ENCODE data around the gene HTR3C.
A peak's percentile ranks its signal among the peaks of the same experiment; 100 is the strongest.
"Not testable (repeated sequence)": the region's sequence is repeated elsewhere in the genome, so short reads cannot be mapped to it uniquely, and the experiment has no call there.

HTR3C gene

GRCh38 chr3:184052767-184053166 lies at the start of gene HTR3C:
Gene HTR3C (plus strand): TSS chr3:184053047. CDS start chr3:184053081, 34 bp downstream.
- Histone ChIP-seq H3K36me3 (replicated peaks; ENCODE audit: low read depth, low read length) (no peaks in the 10 kb centered on the region), H4K20me1 (ENCODE audit: insufficient read depth, low read length) (no peaks in the 10 kb centered on the region), H3K4me2 (ENCODE audit: low read length) (no peak within 1 kb of the TSS), H3K9ac (ENCODE audit: low read length) (no peak within 1 kb of the TSS), H3K27me3 (ENCODE audit: low read depth, low read length) (peaks cover 3% of the 10 kb centered on the region; the same call in 1 of the 2 replicates), H2AFZ (ENCODE audit: low read depth, low read length) (no peak within 1 kb of the TSS), H3K27ac (ENCODE audit: low read length) (no peak within 1 kb of the TSS), H3K4me3 (ENCODE audit: low read length) (no peak within 1 kb of the TSS), H3K4me1 (ENCODE audit: low read length) (no peaks in the 10 kb centered on the region), H3K9me3 (ENCODE audit: insufficient read depth, low read length) (no peaks in the 10 kb centered on the region), H3K79me2 (ENCODE audit: low read length) (no peaks in the 10 kb centered on the region)
- TF ChIP-seq CTCF (IDR thresholded peaks at IDR 0.05; ENCODE audit: low read depth, low read length): no peak

GRCh38 chr3:184003187-184003967 lies 49.5 kb upstream of the HTR3C start:
- no peak overlapping the region for H3K4me2 ChIP-seq (ENCODE audit: low read length)
- no peaks in the 10 kb centered on the region for H3K27me3 ChIP-seq (ENCODE audit: low read depth, low read length)
- no peak overlapping the region for H3K27ac ChIP-seq (ENCODE audit: low read length)
- H3K4me1 ChIP-seq (ENCODE audit: low read length): peaks cover 24% of the 10 kb centered on the region
- H3K9ac ChIP-seq (ENCODE audit: low read length): no peak overlapping the region
- no peaks in the 10 kb centered on the region for H4K20me1 ChIP-seq (ENCODE audit: insufficient read depth, low read length)
- H3K79me2 ChIP-seq (ENCODE audit: low read length): no peaks in the 10 kb centered on the region
- no peak overlapping the region for H3K4me3 ChIP-seq (ENCODE audit: low read length)
- TF ChIP-seq CTCF (IDR thresholded peaks at IDR 0.05; ENCODE audit: low read depth, low read length) (no peak), EZH2phosphoT487 (IDR thresholded peaks at IDR 0.05; ENCODE audit: low read depth) (no peak)
- H2AFZ ChIP-seq (ENCODE audit: low read depth, low read length): no peak overlapping the region
- H3K9me3 ChIP-seq (ENCODE audit: insufficient read depth, low read length): no peaks in the 10 kb centered on the region
- H3K36me3 ChIP-seq (replicated peaks; ENCODE audit: low read depth, low read length): no peaks in the 10 kb centered on the region

- Histone ChIP-seq H3K4me3 (ENCODE audit: low read length) (no peak overlapping the region), H3K9ac (ENCODE audit: low read length) (no peak overlapping the region), H3K4me1 (ENCODE audit: low read length) (peaks cover 23% of the 10 kb centered on the region), H3K36me3 (replicated peaks; ENCODE audit: low read depth, low read length) (no peaks in the 10 kb centered on the region), H3K4me2 (ENCODE audit: low read length) (no peak overlapping the region), H3K9me3 (ENCODE audit: insufficient read depth, low read length) (no peaks in the 10 kb centered on the region), H3K27me3 (ENCODE audit: low read depth, low read length) (no peaks in the 10 kb centered on the region), H2AFZ (ENCODE audit: low read depth, low read length) (no peak overlapping the region), H3K79me2 (ENCODE audit: low read length) (no peaks in the 10 kb centered on the region), H4K20me1 (ENCODE audit: insufficient read depth, low read length) (no peaks in the 10 kb centered on the region), H3K27ac (ENCODE audit: low read length) (no peak overlapping the region)
- TF ChIP-seq CTCF (IDR thresholded peaks at IDR 0.05; ENCODE audit: low read depth, low read length): no peak
- no peak for TF ChIP-seq EZH2phosphoT487 (IDR thresholded peaks at IDR 0.05; ENCODE audit: low read depth)
These were observed 48.4 kb upstream of the HTR3C start for GRCh38 chr3:184004476-184004875.

- H3K4me2 ChIP-seq (ENCODE audit: low read length): peak overlapping the region; percentile 56
- H4K20me1 ChIP-seq (ENCODE audit: insufficient read depth, low read length): no peaks in the 10 kb centered on the region
- 0 out of 2 replicates have a peak overlapping the region, but pooled peaks have one; percentile 56 for H2AFZ ChIP-seq (ENCODE audit: low read depth, low read length)
- H3K79me2 ChIP-seq (ENCODE audit: low read length): no peaks in the 10 kb centered on the region
- H3K9ac ChIP-seq (ENCODE audit: low read length): 0 out of 2 replicates have a peak overlapping the region, but pooled peaks have one; percentile 4
- H3K9me3 ChIP-seq (ENCODE audit: insufficient read depth, low read length): no peaks in the 10 kb centered on the region
- H3K4me1 ChIP-seq (ENCODE audit: low read length): peaks cover 23% of the 10 kb centered on the region
- H3K27ac ChIP-seq (ENCODE audit: low read length): no peak overlapping the region
- TF ChIP-seq CTCF (IDR thresholded peaks at IDR 0.05; ENCODE audit: low read depth, low read length): no peak
- TF ChIP-seq EZH2phosphoT487 (IDR thresholded peaks at IDR 0.05; ENCODE audit: low read depth): no peak
- peak overlapping the region; percentile 4 for H3K4me3 ChIP-seq (ENCODE audit: low read length)
- no peaks in the 10 kb centered on the region for H3K27me3 ChIP-seq (ENCODE audit: low read depth, low read length)
- no peaks in the 10 kb centered on the region for H3K36me3 ChIP-seq (replicated peaks; ENCODE audit: low read depth, low read length)
These were observed 46.8 kb upstream of the HTR3C start for GRCh38 chr3:184005941-184006507.

- H3K36me3 ChIP-seq (replicated peaks; ENCODE audit: low read depth, low read length); H3K27me3 ChIP-seq (ENCODE audit: low read depth, low read length); H3K9me3 ChIP-seq (ENCODE audit: insufficient read depth, low read length); H3K9ac ChIP-seq (ENCODE audit: low read length); H2AFZ ChIP-seq (ENCODE audit: low read depth, low read length); H3K79me2 ChIP-seq (ENCODE audit: low read length); H4K20me1 ChIP-seq (ENCODE audit: insufficient read depth, low read length); H3K27ac ChIP-seq (ENCODE audit: low read length): not testable (repeated sequence)
- Histone ChIP-seq H3K4me1 (ENCODE audit: low read length) (peaks cover 23% of the 10 kb centered on the region), H3K4me2 (ENCODE audit: low read length) (peak overlapping the region; percentile 56), H3K4me3 (ENCODE audit: low read length) (0 out of 2 replicates have a peak overlapping the region, but pooled peaks have one; percentile 4)
These were observed 45.6 kb upstream of the HTR3C start for GRCh38 chr3:184007143-184007813.
